Psoas muscle (tissue), 8 donors: ENCODE data around the gene EFCAB11. TPM values are rescaled to one million over a fixed set of nuclear protein-coding genes. Genes with fewer than 3 reads are reported as not detected.

Experiments
- ATAC-seq, 4 donors: fragments of 200-7000 bp; cut with Tn5 transposase; one replicate each; pipeline ENCODE4 v1.9.1; 2020; ENCODE audit warnings: moderate library complexity in 3 of 4, mild to moderate bottlenecking in 2 of 4
- DNase-seq, 2 donors: peaks; one replicate each; pipeline ENCODE4 v3.0.0-alpha.2; 2020
- H3K27ac ChIP-seq: fragments of 200-600 bp; one replicate; pipeline ENCODE4 v1.8.0; 2022
- H3K27me3 ChIP-seq, 3 donors: fragments of 200-600 bp in 1 of 3; one replicate each; pipeline versions ENCODE4 v1.6.1 to v1.8.0; 2013 to 2022; ENCODE audit warnings: low read length in 2 of 3, mild to moderate bottlenecking in 2 of 3, moderate library complexity in 1 of 3; ENCODE audit not compliant: insufficient read depth in 3 of 3
- H3K36me3 ChIP-seq, 2 donors: fragments of 200-600 bp in 1 of 2; one replicate each; pipeline versions ENCODE4 v1.6.1 to v1.8.0; 2013 to 2022; ENCODE audit warnings: low read depth in 1 of 2, mild to moderate bottlenecking in 1 of 2, moderate library complexity in 1 of 2; ENCODE audit not compliant: insufficient read depth in 1 of 2
- H3K4me1 ChIP-seq: fragments of 200-600 bp; one replicate; pipeline ENCODE4 v1.8.0; 2022
- H3K4me3 ChIP-seq: fragments of 200-600 bp; one replicate; pipeline ENCODE4 v1.8.0; 2022; ENCODE audit warnings: mild to moderate bottlenecking
- H3K9me3 ChIP-seq: fragments of 200-600 bp; one replicate; pipeline ENCODE4 v1.8.0; 2022
- WGBS, 3 donors: extraction: QIAGEN DNeasy Blood & Tissue Kit; methylation state at CpG; one replicate each; pipeline versions ENCODE4 v1.1.6 to v1.1.7; 2013; 5-methylcytosine and 5-hydroxymethylcytosine counted together
- intact Hi-C, 2 donors: fragments of 100-400 bp; cut with DNase I; formaldehyde crosslinking; loops; one replicate each; pipeline versions ENCODE4 v1.11.0 to v1.14.2; 2022
- polyA plus RNA-seq, 3 donors: library from polyadenylated mRNA; stranded (reverse); fragments of 200-250 nt; gene quantifications; one replicate each; pipeline ENCODE4 v1.2.3, GENCODE V29; 2013
- total RNA-seq, 4 donors: library from RNA; stranded (reverse); fragmentation: NEBNext Ultra II Directional in 2 of 4; extraction: Animal tissue kit (Norgen Biotek cat#: 25700) in 2 of 4; gene quantifications; one replicate each; pipeline versions ENCODE4 v1.2.1 to v1.2.4, GENCODE V29; 2021 to 2023
- TF ChIP-seq, protein P1 (sequence below): fragments of 200-600 bp; IDR thresholded peaks from one replicate; pipeline ENCODE4 v1.8.0; 2022; ENCODE audit warnings: antibody characterized with exemption
- donor health status: healthy with polysubstance abuse.
- donor health status: DM: no; HTN: no; CAD: no; lungs with moderate emphysema.
- donor health status: Bipolar disorder and iron deficiency.
- donor health status: healthy.
- donor health status: DM: yes; HTN: yes; CAD: no.
- donor health status: DM: no; HTN: no; CAD: no.
- donor health status: DM: no; HTN: no; CAD: no.
- donor health status: DM: yes; HTN: yes; CAD: no.

Gene EFCAB11
- total and polyA plus RNA-seq, 7 donors: 0.59 to 5.3 (median 2.4) TPM

DNA sequence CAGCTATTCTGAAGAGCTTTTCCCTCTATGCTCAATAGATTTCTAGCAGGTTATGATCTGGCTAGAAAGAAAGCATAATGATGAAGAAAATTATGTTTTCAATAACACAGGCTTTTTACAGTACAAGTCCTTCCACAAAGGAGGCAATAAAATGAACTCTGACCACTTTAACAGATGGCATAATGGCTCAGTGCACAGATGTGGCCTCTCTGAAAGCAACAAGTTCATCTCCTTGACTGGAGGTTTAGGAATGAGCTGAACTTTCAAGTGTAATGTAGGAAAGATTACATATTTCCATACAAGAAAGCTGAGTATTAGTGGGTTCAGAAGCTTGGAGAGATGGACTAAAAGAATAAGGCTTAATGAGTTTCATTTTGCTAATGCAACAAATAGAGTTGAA lies 147.4 kb downstream of the EFCAB11 start:
- Histone ChIP-seq H3K36me3 (no peaks in the 10 kb centered on the region), H3K4me3 (no peak overlapping the region), H3K27ac (no peak overlapping the region), H3K27me3 (no peaks in the 10 kb centered on the region), H3K9me3 (no peaks in the 10 kb centered on the region), H3K4me1 (no peaks in the 10 kb centered on the region)
- DNase-seq (no peak), ATAC-seq (no peak)
- TF ChIP-seq, protein P1, sequence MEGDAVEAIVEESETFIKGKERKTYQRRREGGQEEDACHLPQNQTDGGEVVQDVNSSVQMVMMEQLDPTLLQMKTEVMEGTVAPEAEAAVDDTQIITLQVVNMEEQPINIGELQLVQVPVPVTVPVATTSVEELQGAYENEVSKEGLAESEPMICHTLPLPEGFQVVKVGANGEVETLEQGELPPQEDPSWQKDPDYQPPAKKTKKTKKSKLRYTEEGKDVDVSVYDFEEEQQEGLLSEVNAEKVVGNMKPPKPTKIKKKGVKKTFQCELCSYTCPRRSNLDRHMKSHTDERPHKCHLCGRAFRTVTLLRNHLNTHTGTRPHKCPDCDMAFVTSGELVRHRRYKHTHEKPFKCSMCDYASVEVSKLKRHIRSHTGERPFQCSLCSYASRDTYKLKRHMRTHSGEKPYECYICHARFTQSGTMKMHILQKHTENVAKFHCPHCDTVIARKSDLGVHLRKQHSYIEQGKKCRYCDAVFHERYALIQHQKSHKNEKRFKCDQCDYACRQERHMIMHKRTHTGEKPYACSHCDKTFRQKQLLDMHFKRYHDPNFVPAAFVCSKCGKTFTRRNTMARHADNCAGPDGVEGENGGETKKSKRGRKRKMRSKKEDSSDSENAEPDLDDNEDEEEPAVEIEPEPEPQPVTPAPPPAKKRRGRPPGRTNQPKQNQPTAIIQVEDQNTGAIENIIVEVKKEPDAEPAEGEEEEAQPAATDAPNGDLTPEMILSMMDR: no peak
- intact Hi-C loops: no loop called here

DNA sequence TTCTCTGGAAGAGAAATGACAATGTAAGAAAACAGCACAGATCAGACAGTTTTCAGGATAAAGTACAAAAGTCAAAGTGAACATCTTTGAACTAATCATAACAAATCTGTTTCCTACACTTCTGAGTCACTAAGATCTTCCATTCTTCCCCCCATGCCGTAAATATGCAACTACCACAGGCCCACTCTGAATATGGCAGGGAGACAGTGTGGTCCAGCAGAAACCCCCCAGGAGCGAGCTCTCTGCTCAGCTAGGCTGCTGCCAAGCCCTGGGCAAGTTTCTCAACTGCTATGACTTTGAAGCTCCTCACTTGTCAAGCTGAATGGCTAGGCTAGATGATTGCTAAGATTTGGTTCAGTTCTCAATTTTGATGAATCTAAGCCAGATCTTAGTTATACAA lies 148.1 kb downstream of the EFCAB11 start:
- TF ChIP-seq, protein P1: no peak
- no peak overlapping the region for H3K4me3 ChIP-seq
- ATAC-seq (no peak), DNase-seq (no peak)
- H3K36me3 ChIP-seq: no peaks in the 10 kb centered on the region
- intact Hi-C loops: no loop called here
- no peaks in the 10 kb centered on the region for H3K27me3 ChIP-seq
- no peak overlapping the region for H3K27ac ChIP-seq
- no peaks in the 10 kb centered on the region for H3K9me3 ChIP-seq
- 95 to 100% (median 98%) methylated on average over 2 of the region's 2 CpGs for WGBS, 3 donors
- H3K4me1 ChIP-seq: no peaks in the 10 kb centered on the region

DNA sequence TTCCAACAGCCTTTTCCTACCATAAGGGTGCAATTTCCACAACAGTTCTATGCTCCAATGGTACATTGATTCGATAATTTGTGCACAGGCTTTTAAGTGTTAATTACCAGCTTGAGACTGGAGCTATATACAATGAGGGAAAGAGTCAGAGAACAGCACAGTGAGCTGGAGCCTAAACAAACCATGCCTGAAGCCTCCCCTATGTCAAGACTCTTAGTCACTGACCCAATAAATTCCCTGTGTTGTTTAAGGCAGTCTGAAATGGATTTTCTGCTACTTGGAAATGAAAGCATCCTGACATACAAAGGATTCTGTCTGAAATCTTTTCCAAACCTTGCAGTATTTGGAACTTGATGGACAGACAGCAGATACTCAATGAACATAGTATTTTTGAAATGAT lies 149.0 kb downstream of the EFCAB11 start:
- TF ChIP-seq, protein P1: no peak
- no peak for DNase-seq
- intact Hi-C loops: no loop called here
- H3K27me3 ChIP-seq: no peaks in the 10 kb centered on the region
- H3K4me3 ChIP-seq: no peak overlapping the region
- no peak overlapping the region for H3K27ac ChIP-seq
- ATAC-seq: no peak
- H3K4me1 ChIP-seq: no peaks in the 10 kb centered on the region
- 93 to 96% (median 94%) methylated on average over 1 of the region's 1 CpG for WGBS, 3 donors
- no peaks in the 10 kb centered on the region for H3K36me3 ChIP-seq
- H3K9me3 ChIP-seq: no peaks in the 10 kb centered on the region

DNA sequence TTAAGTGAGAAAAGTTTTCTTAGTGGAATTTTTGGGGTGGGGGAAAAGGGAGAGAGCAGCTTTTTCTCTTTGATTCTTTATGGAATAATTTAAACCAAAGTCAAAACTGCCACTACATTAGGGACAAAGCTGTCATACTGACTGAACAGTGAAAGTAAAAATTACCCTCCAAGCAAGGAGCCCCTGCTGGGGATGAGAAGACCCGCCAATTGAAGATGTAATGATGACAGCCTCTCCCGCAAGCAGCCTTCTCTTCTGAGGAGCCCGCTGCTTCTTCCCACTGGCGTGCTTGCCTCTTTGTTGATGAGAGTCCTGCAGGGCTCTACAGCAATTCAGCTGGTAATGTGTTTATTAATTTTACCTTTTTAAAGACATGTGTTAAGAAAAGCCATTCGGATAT lies 151.0 kb downstream of the EFCAB11 start:
- H3K9me3 ChIP-seq: no peaks in the 10 kb centered on the region
- TF ChIP-seq, protein P1: no peak
- H3K36me3 ChIP-seq: no peaks in the 10 kb centered on the region
- ATAC-seq (no peak), DNase-seq (no peak)
- 91 to 95% (median 94%) methylated on average over 5 of the region's 5 CpGs for WGBS, 3 donors
- no peaks in the 10 kb centered on the region for H3K27me3 ChIP-seq
- no peak overlapping the region for H3K27ac ChIP-seq
- H3K4me1 ChIP-seq: no peaks in the 10 kb centered on the region
- H3K4me3 ChIP-seq: no peak overlapping the region
- intact Hi-C loops: no loop called here

DNA sequence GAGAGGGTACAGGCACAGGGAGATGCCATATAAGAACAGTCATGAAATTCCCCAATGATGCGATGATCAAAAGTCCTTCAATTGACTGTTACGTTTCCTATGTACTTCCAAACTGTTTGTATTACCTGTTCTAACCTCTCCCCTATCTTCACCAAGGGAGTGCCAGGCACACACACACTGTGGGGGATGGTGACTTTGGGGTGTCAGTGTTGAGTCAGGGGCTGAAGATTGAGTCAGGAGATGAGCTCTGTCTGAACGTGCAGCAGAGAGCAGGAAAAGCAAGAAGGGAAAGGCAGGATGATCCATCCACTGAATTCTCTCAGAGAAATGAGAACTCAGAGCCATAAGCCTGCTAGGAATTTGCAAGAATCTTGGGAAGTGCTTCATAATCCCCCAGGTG lies 153.4 kb downstream of the EFCAB11 start:
- Histone ChIP-seq H3K27ac (no peak overlapping the region), H3K36me3 (no peaks in the 10 kb centered on the region), H3K27me3 (no peaks in the 10 kb centered on the region), H3K9me3 (no peaks in the 10 kb centered on the region), H3K4me1 (no peaks in the 10 kb centered on the region), H3K4me3 (no peak overlapping the region)
- no peak for DNase-seq
- intact Hi-C loops: no loop called here
- TF ChIP-seq, protein P1: no peak
- 83 to 90% (median 86%) methylated on average over 3 of the region's 3 CpGs for WGBS, 3 donors
- ATAC-seq: no peak
